Measurements from ENCODE around the gene FILIP1. TPM values are rescaled to one million over a fixed set of nuclear protein-coding genes. Genes with fewer than 3 reads are reported as not detected.

Gene FILIP1
- total and polyA plus RNA-seq, 2 of the 8 experiments (the other 6 are each of a cell fraction or from before 2014, with no cell fraction given) = 2.4 to 5.7 TPM

- no peak for TF ChIP-seq HDAC2 (IDR thresholded peaks at IDR 0.05; ENCODE audit: borderline replicate concordance in 1 of 2, low read depth in 2 of 2, low read length in 2 of 2)
- no peak for TF ChIP-seq KDM1A (IDR thresholded peaks at IDR 0.05; ENCODE audit: borderline replicate concordance, low read length)
Observed at GRCh38 chr6:75250552-75250951, 243.0 kb downstream of the FILIP1 start (continued).

Measured in H1 (cell line).